COLO668 (cell line): ENCODE results near the gene GPHN.

ENCODE experiments used
- DNase-seq: peaks from one replicate; lab custom pipeline; 2025; ENCODE audit not compliant: unreplicated experiment; lab: John Stamatoyannopoulos, UW

Gene GPHN

GRCh38 chr14:67137744-67138371 is 629.9 kb downstream of the GPHN start:
- DNase-seq = no peak

GRCh38 chr14:67140556-67140955 is 632.6 kb downstream of the GPHN start:
- DNase-seq = no peak

- no peak for DNase-seq
These were observed 633.4 kb downstream of the GPHN start for GRCh38 chr14:67141146-67141900.

- DNase-seq = no peak
These were observed 643.2 kb downstream of the GPHN start for GRCh38 chr14:67151082-67151666.

- DNase-seq = no peak
These were observed 650.6 kb downstream of the GPHN start for GRCh38 chr14:67158566-67158965.

- DNase-seq = no peak
These were observed 654.4 kb downstream of the GPHN start for GRCh38 chr14:67162385-67162784.

GRCh38 chr14:67166450-67166853 is 658.5 kb downstream of the GPHN start:
- DNase-seq = peak; percentile 21

GRCh38 chr14:67167420-67168109 is 659.6 kb downstream of the GPHN start:
- no peak for DNase-seq

- no peak for DNase-seq
These were observed 660.1 kb downstream of the GPHN start for GRCh38 chr14:67168110-67168441.

GRCh38 chr14:67170660-67171059 is 662.7 kb downstream of the GPHN start:
- DNase-seq = no peak

- DNase-seq = no peak
These were observed 664.1 kb downstream of the GPHN start for GRCh38 chr14:67172056-67172455.

- DNase-seq = no peak
These were observed 664.6 kb downstream of the GPHN start for GRCh38 chr14:67172520-67172919.

GRCh38 chr14:67173719-67174118 is 665.8 kb downstream of the GPHN start:
- DNase-seq = no peak

GRCh38 chr14:67186172-67186768 is 678.3 kb downstream of the GPHN start:
- DNase-seq = no peak

GRCh38 chr14:67186789-67187584 is 679.0 kb downstream of the GPHN start:
- DNase-seq = no peak

GRCh38 chr14:67187826-67188225 is 679.9 kb downstream of the GPHN start:
- DNase-seq = no peak

- DNase-seq = no peak
These were observed 680.4 kb downstream of the GPHN start for GRCh38 chr14:67188326-67188725.

- no peak for DNase-seq
These were observed 683.9 kb downstream of the GPHN start for GRCh38 chr14:67191768-67192290.

- DNase-seq = no peak
These were observed 684.4 kb downstream of the GPHN start for GRCh38 chr14:67192366-67192765.

- DNase-seq = no peak
These were observed 687.3 kb downstream of the GPHN start for GRCh38 chr14:67195279-67195678.
